ENCODE measurements around the gene OR4A16.

Gene OR4A16

DNA sequence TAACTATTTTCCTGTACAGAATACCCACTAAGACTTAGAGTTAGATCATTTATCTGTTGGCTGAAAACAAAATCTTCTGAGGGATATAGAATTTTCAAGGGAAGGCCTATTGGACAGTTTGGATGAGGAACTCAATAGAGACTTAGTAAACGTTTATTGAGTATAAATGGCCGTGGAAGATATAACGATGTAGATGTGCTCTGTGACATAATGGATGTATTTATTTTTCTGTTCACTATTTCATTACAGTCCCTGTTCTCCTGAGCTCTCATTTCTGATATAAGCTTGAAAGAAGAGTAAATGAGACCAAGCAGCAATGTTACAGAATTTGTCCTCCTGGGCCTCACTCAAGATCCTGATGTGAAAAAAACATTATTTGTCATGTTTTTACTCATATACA is at the start of gene OR4A16:
Gene OR4A16 (plus strand): TSS at position 301 of the 400 bp plus-strand sequence. CDS start 0 bp downstream, at position 301.
- DNase-seq (ENCODE audit: low read depth in 2 of 2): no peak

DNA sequence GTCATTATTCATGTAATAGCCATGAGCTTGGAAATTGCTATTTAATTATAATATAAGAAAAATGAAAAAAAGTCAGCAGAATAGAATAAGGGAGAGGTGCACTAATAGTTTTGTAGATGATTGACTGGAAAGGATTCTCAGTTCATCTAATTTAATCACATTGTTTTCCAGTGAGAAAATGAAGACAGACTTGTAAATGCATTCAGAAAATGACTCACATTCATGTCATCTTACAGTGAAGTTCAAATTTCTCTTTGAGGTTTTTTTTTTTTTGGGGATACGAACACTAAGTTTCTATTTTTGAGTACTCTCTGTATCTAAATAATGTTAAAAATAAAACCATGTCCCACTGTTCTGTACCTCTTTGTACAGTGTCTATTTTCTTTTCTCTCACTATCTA is 18.5 kb upstream of the OR4A16 start:
- DNase-seq (ENCODE audit: low read depth in 2 of 2): no peak

DNA sequence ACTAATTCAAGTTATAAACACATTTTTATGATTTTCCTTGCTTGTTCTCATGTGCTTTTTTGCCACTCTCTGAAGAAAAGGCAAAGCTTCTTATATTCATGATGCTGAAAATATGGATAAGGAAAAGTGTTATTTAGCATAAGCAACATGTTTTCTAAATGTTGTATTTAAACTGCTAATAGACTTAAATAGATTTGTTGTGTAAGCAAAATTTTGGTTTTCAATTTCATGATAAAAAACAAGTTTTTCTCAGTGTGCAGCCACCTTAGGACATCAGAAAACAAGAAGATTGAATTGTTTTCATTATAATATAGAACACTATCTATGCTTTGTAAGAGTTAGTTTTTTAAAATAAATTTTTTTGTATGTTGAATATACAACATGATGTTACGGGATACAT is 2.3 kb downstream of the OR4A16 start:
- DNase-seq (ENCODE audit: low read depth in 2 of 2): no peak

GRCh38 chr11:55349032-55349431 is 6.0 kb downstream of the OR4A16 start:
- DNase-seq (ENCODE audit: low read depth in 2 of 2): no peak

GRCh38 chr11:55357560-55358184 is 14.7 kb downstream of the OR4A16 start:
- no peak for DNase-seq (ENCODE audit: low read depth in 2 of 2)

DNA sequence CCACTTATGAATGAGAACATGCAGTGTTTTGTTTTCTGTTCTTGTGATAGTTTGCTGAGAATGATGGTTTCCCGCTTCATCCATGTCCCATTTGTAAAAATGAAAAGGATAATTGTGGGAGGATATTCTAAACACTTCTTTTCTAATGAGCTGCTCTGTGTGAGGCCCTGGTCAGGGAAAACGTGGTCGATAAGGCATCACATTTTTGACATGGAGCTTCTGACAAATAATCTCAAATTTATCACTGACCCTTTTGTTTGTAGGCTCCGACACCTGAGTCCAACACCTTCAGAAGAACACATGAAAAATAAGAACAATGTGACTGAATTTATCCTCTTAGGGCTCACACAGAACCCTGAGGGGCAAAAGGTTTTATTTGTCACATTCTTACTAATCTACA is 24.7 kb downstream of the OR4A16 start, which contains the start of gene OR4A15:
Gene OR4A15 (plus strand): TSS at position 301 of the 400 bp plus-strand sequence. CDS start 0 bp downstream, at position 301.
- DNase-seq (ENCODE audit: low read depth in 2 of 2): no peak
